Caki2 (cell line): Measurements from ENCODE around the gene DOK1. TPM values are rescaled to one million over a fixed set of nuclear protein-coding genes. Genes with fewer than 3 reads are reported as not detected.
"Not testable (repeated sequence)": the region's sequence is repeated elsewhere in the genome, so short reads cannot be mapped to it uniquely, and the experiment has no call there.

Source experiments
- DNase-seq: peaks from one replicate; pipeline ENCODE4 v3.0.0-alpha.2; 2015; ENCODE audit warnings: low read depth
- in situ Hi-C: cut with HindIII; loops from 2 replicates; pipeline ENCODE4 v1.10.0; 2016; ENCODE audit warnings: low sequenced_read_pairs, low pct_unique_long_range_greater_than_20kb, mixed read lengths
- total RNA-seq: library from RNA; depleted of rRNA; stranded (reverse); fragments of >200 nt; shearing (Covaris generic); gene quantifications from 2 replicates; pipeline ENCODE4 v1.2.3, GENCODE V29; 2014; ENCODE audit warnings: low replicate concordance

DOK1 gene
- total RNA-seq, 1 experiment from 2014 or later, result 21.9 TPM

GRCh38 chr2:74559912-74560311 is 5.4 kb downstream of the DOK1 start:
- in situ Hi-C loops, result no loop called here

GRCh38 chr2:74560591-74560990 is 6.1 kb downstream of the DOK1 start:
- no peak for DNase-seq

More at GRCh38 chr2:74559912-74560311, 5.4 kb downstream of the DOK1 start:
- no peak for DNase-seq

GRCh38 chr2:74561022-74561421 is 6.5 kb downstream of the DOK1 start:
- in situ Hi-C loops, DNase-seq: not testable (repeated sequence)

More at GRCh38 chr2:74560591-74560990, 6.1 kb downstream of the DOK1 start:
- in situ Hi-C loops, result no loop called here

GRCh38 chr2:74562126-74562775 is 7.7 kb downstream of the DOK1 start:
- DNase-seq, result no peak
- in situ Hi-C loops, result no loop called here

GRCh38 chr2:74564222-74564621 is 9.7 kb downstream of the DOK1 start:
- in situ Hi-C loops, result no loop called here
- DNase-seq, result no peak

GRCh38 chr2:74566076-74566753 is 11.7 kb downstream of the DOK1 start:
- in situ Hi-C loops, result no loop called here
- no peak for DNase-seq

GRCh38 chr2:74566754-74567085 is 12.2 kb downstream of the DOK1 start:
- no peak for DNase-seq
- in situ Hi-C loops, result no loop called here

- in situ Hi-C loops, result no loop called here
- no peak for DNase-seq
Measured at GRCh38 chr2:74567881-74568280, 13.4 kb downstream of the DOK1 start.

- no peak for DNase-seq
- in situ Hi-C loops, result no loop called here
Measured at GRCh38 chr2:74569686-74570085, 15.2 kb downstream of the DOK1 start.

- DNase-seq, result no peak
- in situ Hi-C loops, result no loop called here
Measured at GRCh38 chr2:74571058-74571457, 16.5 kb downstream of the DOK1 start.

- in situ Hi-C loops, result no loop called here
- DNase-seq, result no peak
Measured at GRCh38 chr2:74572178-74572925, 17.8 kb downstream of the DOK1 start.

- DNase-seq, result no peak
- in situ Hi-C loops, result no loop called here
Measured at GRCh38 chr2:74573747-74574562, 19.4 kb downstream of the DOK1 start.

GRCh38 chr2:74575320-74575719 is 20.8 kb downstream of the DOK1 start:
- DNase-seq, result no peak
- in situ Hi-C loops, result no loop called here

GRCh38 chr2:74576211-74576862 is 21.8 kb downstream of the DOK1 start:
- DNase-seq, result no peak
- in situ Hi-C loops, result no loop called here

GRCh38 chr2:74576863-74577229 is 22.3 kb downstream of the DOK1 start:
- in situ Hi-C loops, result no loop called here
- DNase-seq, result no peak

- in situ Hi-C loops, result no loop called here
Measured at GRCh38 chr2:74577448-74577847, 22.9 kb downstream of the DOK1 start.

GRCh38 chr2:74578408-74578807 is 23.9 kb downstream of the DOK1 start:
- no peak for DNase-seq
- in situ Hi-C loops, result no loop called here

More at GRCh38 chr2:74577448-74577847, 22.9 kb downstream of the DOK1 start:
- DNase-seq, result no peak

GRCh38 chr2:74581463-74581862 is 26.9 kb downstream of the DOK1 start:
- in situ Hi-C loops, result no loop called here
- no peak for DNase-seq
